HG03025 (cell line): ENCODE data around the gene SEMA4A.
"Not testable (repeated sequence)": the region's sequence is repeated elsewhere in the genome, so short reads cannot be mapped to it uniquely, and the experiment has no call there.

Source experiments
- ATAC-seq: cut with Tn5 transposase; IDR thresholded peaks from one replicate; pipeline ENCODE4 v1.9.1; 2021; ENCODE audit warnings: mild to moderate bottlenecking, moderate library complexity; ENCODE audit not compliant: unreplicated experiment, low FRiP score

The SEMA4A gene

GRCh38 chr1:156153362-156153761 is at the start of gene SEMA4A:
Gene SEMA4A, plus strand, starts transcription at chr1:156153585. Its CDS starts 994 bp downstream, at chr1:156154579.
- no peak for ATAC-seq

DNA sequence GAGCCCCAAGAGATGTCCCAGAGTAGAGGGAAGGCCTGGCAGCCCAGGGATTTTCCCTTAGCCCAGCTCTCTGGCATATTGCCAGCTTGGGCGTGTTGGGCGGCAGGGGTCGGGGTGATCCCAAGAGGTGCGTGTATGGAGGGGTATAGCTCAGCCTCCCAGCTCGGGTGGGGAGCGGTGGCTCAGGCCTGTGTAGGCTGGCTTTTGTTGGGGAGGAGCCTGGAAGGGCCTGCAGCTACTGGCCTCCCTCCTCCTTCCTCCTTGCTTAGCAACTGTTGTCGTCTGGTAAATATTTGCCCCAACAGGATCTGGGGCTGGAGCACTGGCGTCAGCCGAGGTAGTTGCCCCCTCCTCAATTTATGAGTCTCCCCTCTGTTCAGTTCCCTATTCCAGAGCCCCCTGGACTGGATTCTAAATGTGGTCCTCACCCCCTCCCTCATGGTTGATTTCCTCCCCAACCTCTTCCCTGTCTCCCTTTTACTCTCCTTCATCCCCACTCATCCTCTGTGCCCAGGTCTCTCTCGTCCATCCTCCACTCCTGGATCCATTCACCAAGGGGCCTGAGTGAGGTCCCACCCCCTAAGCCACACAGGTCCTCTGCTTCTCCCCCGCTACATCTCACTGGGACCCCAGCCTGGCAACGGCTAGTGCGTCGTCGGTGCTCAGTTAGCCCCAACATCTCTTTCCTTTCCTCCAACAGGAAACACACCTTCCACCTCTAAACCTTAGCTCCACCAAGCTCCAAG is 49.1 kb upstream of the SEMA4A start:
- no peak for ATAC-seq

DNA sequence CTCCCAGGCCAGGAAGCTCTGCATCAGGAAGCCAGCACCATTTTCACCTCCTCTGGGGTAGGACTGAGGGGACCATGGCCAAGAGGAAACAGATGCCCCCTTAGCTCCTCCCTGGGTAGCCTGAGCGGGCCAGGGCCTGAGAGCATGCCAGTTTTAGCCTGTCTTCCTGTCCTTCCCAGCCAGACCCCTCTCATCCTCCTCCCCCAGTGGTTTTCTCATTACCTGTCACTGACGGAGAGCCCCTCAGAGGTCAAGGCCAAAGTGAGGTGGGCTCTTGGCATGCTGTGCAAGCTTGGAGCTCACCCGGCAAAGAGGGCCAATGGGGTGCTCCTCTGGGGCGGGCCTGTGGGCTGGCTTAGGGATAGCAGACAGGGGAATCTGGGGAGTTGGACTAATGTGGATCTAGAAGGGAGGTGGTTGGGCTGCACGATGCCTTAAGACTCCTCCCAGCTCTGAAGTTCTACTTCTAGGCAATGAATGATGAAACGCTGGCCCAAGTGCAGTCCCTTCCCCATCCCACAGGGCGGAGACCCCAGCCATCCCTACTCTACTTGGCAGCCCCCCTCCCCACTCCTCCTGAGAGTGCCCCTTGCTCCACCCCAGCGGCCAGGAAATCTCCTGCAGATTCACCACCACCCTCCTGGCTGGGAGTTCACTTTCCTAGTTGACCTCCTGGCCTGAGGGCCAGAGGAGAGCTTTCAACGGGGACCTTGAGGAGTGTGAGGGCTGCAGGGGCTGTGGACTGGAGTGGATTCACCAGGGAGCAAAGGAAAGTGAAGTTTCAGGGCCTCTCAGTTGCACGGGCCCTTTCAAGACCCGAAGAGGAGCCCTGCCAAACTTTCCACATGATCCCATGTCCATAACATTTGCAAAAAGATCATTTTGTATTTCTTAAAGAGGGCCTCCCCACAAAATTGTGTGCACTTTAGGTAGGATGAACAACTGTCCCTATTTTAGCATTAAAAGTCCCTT is 48.2 kb upstream of the SEMA4A start:
- no peak for ATAC-seq

DNA sequence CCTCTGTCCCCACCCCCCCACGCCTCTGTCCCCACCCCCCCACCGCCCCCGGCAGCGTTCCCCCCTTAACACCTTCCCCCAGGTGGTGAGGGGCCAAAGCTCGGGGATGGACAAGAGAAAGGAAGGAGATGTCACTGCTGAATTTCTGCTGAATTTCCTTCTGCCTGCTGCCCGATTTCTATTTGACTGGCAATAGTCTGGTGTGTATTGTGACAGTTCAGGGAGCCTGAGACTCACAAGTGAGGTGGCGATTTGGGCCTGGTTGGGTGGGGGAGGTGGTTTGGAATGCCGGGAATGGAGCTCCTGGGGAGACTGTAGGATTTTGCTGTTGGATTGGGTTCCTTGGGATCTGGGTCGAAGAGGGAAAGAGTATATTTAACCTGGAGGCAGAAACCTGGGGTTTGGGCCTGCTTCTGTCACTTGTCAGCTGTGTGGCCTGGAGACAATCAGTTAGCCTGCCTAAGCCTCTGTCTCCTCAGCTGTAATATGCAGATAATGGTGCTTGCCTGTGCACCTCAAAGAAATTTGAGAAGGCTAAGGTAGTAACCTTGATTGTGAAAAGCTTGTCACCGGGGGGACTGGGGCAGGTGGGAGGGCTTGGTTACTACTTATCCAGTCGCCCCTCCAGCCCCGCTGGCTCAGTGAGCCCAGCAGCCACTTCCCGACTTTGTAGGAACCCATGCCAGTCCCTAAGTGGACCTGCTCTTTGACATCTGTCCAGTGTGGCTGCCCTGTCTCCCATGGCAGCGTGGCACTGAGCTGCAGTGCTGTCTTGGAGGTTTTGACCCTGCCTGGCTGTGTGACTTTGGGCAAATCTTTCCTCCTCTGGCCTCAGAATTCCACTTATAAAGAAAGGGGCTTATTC is 46.5 kb upstream of the SEMA4A start:
- peak; percentile 10 for ATAC-seq

DNA sequence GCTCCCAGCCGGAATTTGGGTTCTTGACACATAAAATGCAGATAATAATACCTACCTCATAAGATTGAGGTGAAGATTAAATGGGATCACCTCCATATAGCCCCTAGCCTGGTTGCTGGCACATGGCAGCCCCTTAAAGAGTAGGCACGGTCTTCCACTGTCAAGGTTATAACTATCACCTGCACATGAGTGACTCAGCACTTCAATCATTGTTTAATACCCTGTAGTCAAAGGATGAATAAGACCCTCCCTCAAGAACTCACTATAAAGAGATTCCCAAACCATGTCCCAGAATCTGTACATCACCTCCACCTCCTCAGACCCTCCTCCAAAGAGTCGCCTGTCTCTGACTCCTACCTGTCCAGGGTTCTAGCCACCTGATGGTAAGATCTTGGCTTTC is 45.3 kb upstream of the SEMA4A start:
- no peak for ATAC-seq

GRCh38 chr1:156108664-156109241 is 44.6 kb upstream of the SEMA4A start:
- no peak for ATAC-seq

DNA sequence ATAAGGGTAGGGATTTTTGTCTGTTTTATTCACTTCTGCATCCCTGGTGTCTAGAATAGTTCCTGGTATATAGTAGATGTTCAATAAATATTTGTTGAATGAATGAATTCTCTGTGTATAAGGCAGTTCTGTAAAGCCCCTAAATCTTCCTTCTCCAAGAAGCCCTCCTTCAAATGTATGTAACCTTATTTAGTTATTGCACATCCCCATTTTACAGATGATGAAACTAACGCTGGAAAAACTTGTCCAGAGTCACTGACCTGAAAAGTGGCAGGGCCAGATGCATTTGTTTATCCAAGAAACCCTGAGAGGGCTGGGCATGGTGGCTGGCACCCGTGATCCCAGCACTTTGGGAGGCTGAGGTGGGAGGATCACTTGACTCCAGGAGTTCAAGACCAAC is 43.1 kb upstream of the SEMA4A start:
- no peak for ATAC-seq

GRCh38 chr1:156111355-156111962 is 41.9 kb upstream of the SEMA4A start:
- ATAC-seq: no peak

DNA sequence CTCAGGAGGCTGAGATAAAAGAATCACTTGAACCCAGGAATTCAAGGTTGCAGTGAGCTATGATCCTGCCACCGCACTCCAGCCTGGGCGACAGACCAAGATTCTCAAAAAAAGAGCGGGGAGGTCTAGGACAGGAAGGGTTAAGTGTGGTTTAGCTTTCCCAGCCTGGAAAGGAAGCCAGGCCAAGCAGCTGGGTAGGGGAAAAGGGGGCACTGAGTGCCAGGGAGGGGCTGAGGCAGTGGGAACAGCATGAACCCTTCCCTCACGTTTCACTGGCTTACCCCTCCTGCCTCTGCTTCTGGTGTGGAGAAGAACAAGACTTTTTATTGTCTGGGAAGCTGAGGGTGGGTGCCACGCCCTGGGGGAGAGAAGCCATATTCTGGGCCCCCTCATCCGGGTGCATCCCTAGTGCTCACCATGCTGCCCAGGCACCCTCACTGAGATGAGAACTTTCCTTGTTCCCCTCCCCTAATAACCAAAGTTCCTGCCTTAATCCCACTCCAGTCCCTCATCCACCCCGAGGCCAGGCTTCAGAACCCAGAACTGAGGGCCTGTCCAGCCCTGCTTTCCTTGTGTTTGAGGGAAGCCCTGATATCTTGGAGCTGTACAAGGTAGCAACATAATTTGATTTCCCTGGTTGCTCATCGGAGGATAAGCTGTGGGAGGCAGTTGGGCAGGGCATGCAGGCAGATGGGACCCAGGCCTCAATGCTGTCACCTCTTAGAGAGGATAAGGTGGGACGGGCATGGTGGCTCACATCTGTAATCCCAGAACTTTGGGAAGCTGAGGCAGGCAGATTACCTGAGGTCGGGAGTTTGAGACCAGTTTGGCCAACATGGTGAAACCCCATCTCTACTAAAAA is 40.9 kb upstream of the SEMA4A start:
- no peak for ATAC-seq

GRCh38 chr1:156113282-156113950 is 40.0 kb upstream of the SEMA4A start:
- ATAC-seq: no peak

- ATAC-seq: peak; percentile 59
These were observed 39.1 kb upstream of the SEMA4A start, which contains the start of gene LMNA for GRCh38 chr1:156114101-156114918. Gene LMNA, plus strand, starts transcription at chr1:156114711. Its CDS starts 208 bp downstream, at chr1:156114919.

DNA sequence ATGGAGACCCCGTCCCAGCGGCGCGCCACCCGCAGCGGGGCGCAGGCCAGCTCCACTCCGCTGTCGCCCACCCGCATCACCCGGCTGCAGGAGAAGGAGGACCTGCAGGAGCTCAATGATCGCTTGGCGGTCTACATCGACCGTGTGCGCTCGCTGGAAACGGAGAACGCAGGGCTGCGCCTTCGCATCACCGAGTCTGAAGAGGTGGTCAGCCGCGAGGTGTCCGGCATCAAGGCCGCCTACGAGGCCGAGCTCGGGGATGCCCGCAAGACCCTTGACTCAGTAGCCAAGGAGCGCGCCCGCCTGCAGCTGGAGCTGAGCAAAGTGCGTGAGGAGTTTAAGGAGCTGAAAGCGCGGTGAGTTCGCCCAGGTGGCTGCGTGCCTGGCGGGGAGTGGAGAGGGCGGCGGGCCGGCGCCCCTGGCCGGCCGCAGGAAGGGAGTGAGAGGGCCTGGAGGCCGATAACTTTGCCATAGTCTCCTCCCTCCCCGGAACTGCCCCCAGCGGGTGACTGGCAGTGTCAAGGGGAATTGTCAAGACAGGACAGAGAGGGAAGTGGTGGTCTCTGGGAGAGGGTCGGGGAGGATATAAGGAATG is 38.4 kb upstream of the SEMA4A start:
- ATAC-seq: no peak

DNA sequence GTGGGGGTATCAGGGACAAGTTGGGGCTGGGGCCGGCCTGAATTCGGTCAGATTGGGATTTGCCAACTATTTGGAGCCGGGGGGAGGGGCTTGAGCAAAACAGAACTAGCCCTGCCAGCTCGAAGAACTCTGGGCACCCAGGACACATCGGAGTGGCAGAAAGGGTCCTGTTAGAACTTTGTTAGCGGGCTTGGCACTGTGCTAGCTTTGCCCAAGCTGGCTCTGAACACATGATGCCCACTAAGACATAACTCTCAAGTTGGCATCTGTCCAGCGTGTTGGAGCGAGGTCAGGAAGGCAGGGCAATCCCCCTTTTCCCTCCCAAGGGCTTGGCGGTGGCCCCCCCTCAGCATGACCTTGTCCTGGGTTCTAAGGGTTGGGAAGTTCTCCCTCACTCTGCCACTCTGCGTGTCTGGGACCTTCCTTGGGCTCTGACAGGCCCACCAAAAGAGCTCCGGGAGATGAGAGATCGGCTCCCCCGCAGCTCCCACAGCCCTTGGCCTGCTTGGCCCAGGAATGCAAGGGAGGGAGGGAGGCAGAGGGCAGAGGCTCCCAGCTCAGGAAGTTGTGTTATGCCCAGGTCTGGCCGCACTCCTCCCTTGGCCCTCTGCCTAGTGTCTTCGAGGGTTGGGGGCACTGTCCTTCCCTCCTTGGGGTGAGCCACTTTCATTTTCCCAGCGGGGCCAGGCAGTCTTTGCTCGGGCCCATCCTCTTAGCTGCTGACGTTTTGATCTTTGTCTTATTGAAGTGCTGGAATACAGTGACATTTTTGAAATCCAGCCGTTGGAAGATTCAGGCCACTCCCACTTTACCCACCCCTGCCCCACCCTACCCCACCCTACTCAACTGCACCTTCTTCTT is 37.6 kb upstream of the SEMA4A start:
- ATAC-seq: no peak

DNA sequence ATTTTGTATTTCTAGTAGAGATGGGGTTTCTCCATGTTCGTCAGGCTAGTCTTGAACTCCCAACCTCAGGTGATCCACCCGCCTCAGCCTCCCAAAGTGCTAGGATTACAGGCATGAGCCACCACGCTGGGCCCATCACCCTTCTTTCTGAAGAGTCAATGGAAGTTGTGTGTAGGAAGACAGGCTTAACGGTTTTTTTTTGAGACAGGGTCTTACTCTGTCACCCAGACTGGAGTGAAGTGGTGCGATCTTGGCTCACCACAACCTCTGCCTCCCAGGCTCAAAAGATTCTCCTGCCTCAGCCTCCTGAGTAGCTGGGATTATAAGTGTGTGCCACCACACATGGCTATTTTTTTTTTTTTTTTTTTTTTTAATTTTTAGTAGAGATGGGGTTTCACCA is 36.7 kb upstream of the SEMA4A start:
- not testable (repeated sequence) for ATAC-seq

GRCh38 chr1:156117414-156118176 is 35.8 kb upstream of the SEMA4A start:
- ATAC-seq: no peak
